Caco-2 (cell line): ENCODE results near the gene SRR. TPM values are rescaled to one million over a fixed set of nuclear protein-coding genes. Genes with fewer than 3 reads are reported as not detected.
A peak's percentile ranks its signal among the peaks of the same experiment; 100 is the strongest.

Source experiments
- BruUV-seq: library from RNA; stranded (reverse); fragments of 400-500 nt; replicated peaks from 2 replicates; lab custom pipeline; 2021; lab: Mats Ljungman, UMichigan
- CTCF ChIA-PET: fragments of 300-600 bp; sonication (Branson Sonifier 250); formaldehyde crosslinking; loops from one replicate; lab custom pipeline; 2022; ENCODE audit warnings: antibody characterized with exemption; lab: Charles Lee
- POLR2A ChIA-PET: fragments of 300-600 bp; sonication (Branson Sonifier 250); formaldehyde crosslinking; loops from one replicate; lab custom pipeline; 2022; ENCODE audit warnings: antibody characterized with exemption; lab: Charles Lee
- DNase-seq, 2 experiments: peaks; one replicate each; pipeline versions ENCODE4 v3.0.0 to v3.0.0-alpha.2; 2020 to 2022
- H3K27me3 ChIP-seq: replicated peaks from 2 replicates; pipeline ENCODE4 v1.6.0; 2011; ENCODE audit warnings: low read length; ENCODE audit not compliant: control insufficient read depth, insufficient read depth
- H3K36me3 ChIP-seq: 2 replicates; pipeline ENCODE4 v1.5.1; 2011; ENCODE audit warnings: low read length; ENCODE audit not compliant: control insufficient read depth, insufficient read depth
- H3K4me1 ChIP-seq: fragments of 250-450 bp; sonication (Bioruptor Pico); 2 replicates; pipeline ENCODE4 v1.5.1; 2020; ENCODE audit warnings: mild to moderate bottlenecking
- H3K4me3 ChIP-seq: 2 replicates; pipeline ENCODE4 v1.5.1; 2011; ENCODE audit warnings: low read depth, mild to moderate bottlenecking, control low read depth, low read length
- H3K9me3 ChIP-seq: fragments of 250-450 bp; sonication (Bioruptor Pico); 2 replicates; pipeline ENCODE4 v1.5.1; 2020; ENCODE audit warnings: mild to moderate bottlenecking, moderate library complexity
- H3K27ac Mint-ChIP-seq: one replicate; pipeline ENCODE4 v1.8.0; 2022; ENCODE audit warnings: mixed read lengths; ENCODE audit not compliant: unreplicated experiment
- H3K27me3 Mint-ChIP-seq: one replicate; pipeline ENCODE4 v1.8.0; 2022; ENCODE audit warnings: mixed read lengths; ENCODE audit not compliant: insufficient read depth, unreplicated experiment
- H3K36me3 Mint-ChIP-seq: one replicate; pipeline ENCODE4 v1.8.0; 2022; ENCODE audit warnings: mild to moderate bottlenecking, mixed read lengths; ENCODE audit not compliant: insufficient read depth, unreplicated experiment
- H3K4me1 Mint-ChIP-seq: one replicate; pipeline ENCODE4 v1.8.0; 2022; ENCODE audit warnings: low read depth, mixed read lengths; ENCODE audit not compliant: unreplicated experiment
- H3K4me3 Mint-ChIP-seq: one replicate; pipeline ENCODE4 v1.8.0; 2022; ENCODE audit warnings: mild to moderate bottlenecking, moderate library complexity, mixed read lengths; ENCODE audit not compliant: unreplicated experiment
- H3K9me3 Mint-ChIP-seq: one replicate; pipeline ENCODE4 v1.8.0; 2022; ENCODE audit warnings: mixed read lengths; ENCODE audit not compliant: unreplicated experiment
- CTCF ChIP-seq, 2 experiments: fragments of 200-600 bp in 1 of 2; IDR thresholded peaks; 1 replicate in 1 of 2; 2 replicates in 1 of 2; pipeline versions ENCODE4 v1.5.1 to v1.8.0; 2011 to 2022; ENCODE audit warnings: antibody characterized with exemption in 1 of 2, control low read depth in 1 of 2, inconsistent platforms in 1 of 2, low read depth in 1 of 2, low read length in 1 of 2, mild to moderate bottlenecking in 1 of 2, moderate library complexity in 1 of 2; ENCODE audit not compliant: insufficient read depth in 1 of 2, severe bottlenecking in 1 of 2, unreplicated experiment in 1 of 2
- intact Hi-C: fragments of 100-400 bp; cut with micrococcal nuclease; formaldehyde crosslinking; loops from one replicate; pipeline ENCODE4 v1.10.0; 2022; ENCODE audit not compliant: unreplicated experiment
- total RNA-seq: library from RNA; stranded (reverse); gene quantifications from 2 replicates; pipeline ENCODE4 v1.2.3, GENCODE V29; 2022

Gene SRR
- total RNA-seq, 1 experiment from 2014 or later = 18.2 TPM

DNA sequence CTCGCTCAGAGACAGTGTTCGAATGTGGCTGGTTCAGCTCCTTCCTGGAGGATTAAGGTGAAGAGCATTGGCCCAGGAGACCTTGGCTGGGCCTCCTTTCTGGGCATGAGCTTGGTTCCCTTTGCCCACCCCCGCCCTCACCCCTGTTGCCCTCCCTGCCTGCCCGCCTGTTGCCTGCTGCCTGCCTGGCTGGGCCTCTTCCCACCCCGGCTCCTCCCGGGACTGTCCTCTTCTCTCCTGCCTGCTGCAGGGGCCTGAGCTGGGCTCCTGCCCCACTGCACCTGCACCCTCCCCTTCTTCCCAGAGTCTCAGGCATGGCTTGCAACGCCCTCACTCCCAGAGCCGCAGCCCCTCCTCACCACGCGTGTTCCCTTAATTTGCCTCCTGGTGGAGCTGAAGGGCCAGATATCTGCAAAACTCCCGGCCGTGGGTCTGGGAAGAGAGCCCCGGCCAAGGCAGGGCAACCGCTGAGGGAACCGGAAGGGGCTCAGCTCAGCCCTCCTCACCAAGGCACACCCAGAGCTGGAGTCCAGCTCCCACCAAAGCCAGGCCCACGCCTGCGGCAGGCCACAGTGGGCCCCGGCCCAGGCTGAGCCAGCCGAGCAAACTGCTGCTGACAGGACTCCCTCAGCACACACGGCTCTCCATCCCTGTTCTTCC, 65.9 kb downstream of the SRR start:
- TF ChIP-seq CTCF (IDR thresholded peaks at IDR 0.05; ENCODE audit: insufficient read depth in 1 of 2, low read depth in 1 of 2, low read length in 1 of 2, severe bottlenecking in 1 of 2, unreplicated experiment in 1 of 2) = no peak
- H3K9me3 Mint-ChIP-seq = no peaks in the 10 kb centered on the region
- no TSS peak for BruUV-seq
- no peak overlapping the region for H3K4me3 Mint-ChIP-seq
- intact Hi-C loops = no loop called here
- H3K36me3 Mint-ChIP-seq = peaks cover 26% of the 10 kb centered on the region
- H3K4me1 Mint-ChIP-seq = no peaks in the 10 kb centered on the region
- no peak overlapping the region for H3K27ac Mint-ChIP-seq
- H3K4me3 ChIP-seq = no peak overlapping the region
- ChIA-PET POLR2A (no interaction called here), CTCF (interaction anchor here (0.5 to 5.9 kb wide), 6 partner anchors 13 to 341 kb away, joined by 3 to 22 read pairs (median 4); no protein-coding TSS in a partner anchor)
- H3K27me3 ChIP-seq = no peaks in the 10 kb centered on the region
- no peaks in the 10 kb centered on the region for H3K27me3 Mint-ChIP-seq
- H3K4me1 ChIP-seq = no peaks in the 10 kb centered on the region
- peak in 1 of 2 experiments; percentile 40 for DNase-seq
- H3K9me3 ChIP-seq = no peaks in the 10 kb centered on the region
- no peaks in the 10 kb centered on the region for H3K36me3 ChIP-seq

GRCh38 chr17:2370211-2370589, 66.5 kb downstream of the SRR start:
- CTCF ChIA-PET = interaction anchor here (0.5 to 5.9 kb wide), 5 partner anchors 12 to 79 kb away, joined by 3 to 22 read pairs (median 5); no protein-coding TSS in a partner anchor
- intact Hi-C loops = no loop called here
- no peaks in the 10 kb centered on the region for H3K4me1 ChIP-seq
- Mint-ChIP-seq H3K27ac (no peak overlapping the region), H3K27me3 (no peaks in the 10 kb centered on the region), H3K4me1 (no peaks in the 10 kb centered on the region), H3K9me3 (no peaks in the 10 kb centered on the region), H3K36me3 (peaks cover 29% of the 10 kb centered on the region), H3K4me3 (no peak overlapping the region)
- DNase-seq = no peak
- no TSS peak for BruUV-seq
- no peaks in the 10 kb centered on the region for H3K36me3 ChIP-seq
- no peaks in the 10 kb centered on the region for H3K27me3 ChIP-seq
- H3K4me3 ChIP-seq = no peak overlapping the region
- H3K9me3 ChIP-seq = no peaks in the 10 kb centered on the region
- POLR2A ChIA-PET = no interaction called here
- no peak for TF ChIP-seq CTCF (IDR thresholded peaks at IDR 0.05; ENCODE audit: insufficient read depth in 1 of 2, low read depth in 1 of 2, low read length in 1 of 2, severe bottlenecking in 1 of 2, unreplicated experiment in 1 of 2)

DNA sequence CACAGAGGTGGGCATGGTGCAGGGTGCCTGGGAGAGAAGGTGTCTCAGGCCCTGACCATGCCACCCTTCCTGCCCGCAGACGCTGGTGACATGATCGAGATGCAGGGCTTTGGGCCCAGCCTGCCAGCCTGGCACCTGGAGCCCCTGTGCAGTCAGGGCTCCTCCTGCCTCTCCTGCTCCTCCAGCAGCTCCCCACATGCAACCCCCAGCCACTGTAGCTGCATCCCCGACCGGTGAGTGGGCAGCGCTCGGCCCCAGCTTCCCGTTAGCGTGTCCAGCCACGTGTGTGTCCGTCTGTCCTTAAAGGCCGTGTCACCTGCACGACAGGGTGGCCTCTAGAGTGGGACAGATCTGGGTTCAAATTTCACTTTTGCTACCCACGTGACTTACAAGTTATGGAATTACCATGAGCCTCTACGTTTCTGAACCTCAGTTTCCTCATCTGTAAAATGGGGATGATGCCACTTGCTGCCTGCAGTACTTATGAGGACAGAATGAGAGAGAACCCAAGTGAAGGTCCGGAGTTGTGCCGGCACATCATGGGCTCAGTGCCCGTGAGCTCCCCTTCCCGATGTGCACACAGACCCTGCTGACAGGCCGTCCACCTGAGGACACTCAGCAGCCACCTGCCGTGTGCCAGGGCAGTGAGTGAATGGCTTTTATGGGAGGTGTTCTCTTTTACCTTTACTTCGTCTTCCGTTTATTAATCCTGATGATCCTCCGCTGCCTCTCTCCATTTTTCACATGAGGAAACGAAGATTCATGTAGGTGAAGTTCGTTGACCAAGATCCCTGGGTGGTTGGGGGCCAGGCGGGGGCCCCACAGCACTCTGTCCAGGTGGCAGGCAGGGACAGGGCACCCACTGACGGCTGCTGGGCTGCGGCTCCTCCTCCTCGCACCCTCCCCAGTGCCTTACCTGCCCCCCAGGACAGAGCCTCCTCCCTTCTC, 67.7 kb downstream of the SRR start:
- Histone ChIP-seq H3K36me3 (no peaks in the 10 kb centered on the region), H3K4me1 (no peaks in the 10 kb centered on the region), H3K27me3 (no peaks in the 10 kb centered on the region), H3K4me3 (no peak overlapping the region), H3K9me3 (no peaks in the 10 kb centered on the region)
- ChIA-PET CTCF (interaction anchor here (0.7 to 5.9 kb wide), 2 partner anchors 11 to 640 kb away, joined by 4 to 22 read pairs; no protein-coding TSS in a partner anchor), POLR2A (no interaction called here)
- Mint-ChIP-seq H3K36me3 (peaks cover 37% of the 10 kb centered on the region), H3K4me1 (no peaks in the 10 kb centered on the region), H3K4me3 (no peak overlapping the region), H3K27ac (no peak overlapping the region), H3K27me3 (no peaks in the 10 kb centered on the region), H3K9me3 (no peaks in the 10 kb centered on the region)
- no peak for TF ChIP-seq CTCF (IDR thresholded peaks at IDR 0.05; ENCODE audit: insufficient read depth in 1 of 2, low read depth in 1 of 2, low read length in 1 of 2, severe bottlenecking in 1 of 2, unreplicated experiment in 1 of 2)
- DNase-seq = no peak
- no TSS peak for BruUV-seq
- intact Hi-C loops = no loop called here
